GM19035 (cell line): ENCODE measurements around the gene PAX2.

Experiments used
- ATAC-seq: cut with Tn5 transposase; IDR thresholded peaks from one replicate; pipeline ENCODE4 v1.9.1; 2021; ENCODE audit not compliant: unreplicated experiment

The PAX2 gene

GRCh38 chr10:100723770-100724530 is 21.4 kb upstream of the PAX2 start:
- ATAC-seq = no peak

GRCh38 chr10:100724531-100725027 is 20.8 kb upstream of the PAX2 start:
- no peak for ATAC-seq

GRCh38 chr10:100725071-100725471 is 20.3 kb upstream of the PAX2 start:
- ATAC-seq = no peak

- no peak for ATAC-seq
Observed at GRCh38 chr10:100725869-100726426, 19.4 kb upstream of the PAX2 start.

- ATAC-seq = no peak
Observed at GRCh38 chr10:100727808-100728207, 17.6 kb upstream of the PAX2 start.

GRCh38 chr10:100728928-100729861 is 16.2 kb upstream of the PAX2 start:
- no peak for ATAC-seq

- ATAC-seq = no peak
Observed at GRCh38 chr10:100729862-100730724, 15.3 kb upstream of the PAX2 start.

- ATAC-seq = no peak
Observed at GRCh38 chr10:100730725-100731406, 14.5 kb upstream of the PAX2 start.

GRCh38 chr10:100731407-100732240 is 13.8 kb upstream of the PAX2 start:
- no peak for ATAC-seq

- ATAC-seq = no peak
Observed at GRCh38 chr10:100732241-100732596, 13.2 kb upstream of the PAX2 start.

GRCh38 chr10:100733329-100733728 is 12.1 kb upstream of the PAX2 start:
- no peak for ATAC-seq

- no peak for ATAC-seq
Observed at GRCh38 chr10:100734295-100735086, 10.9 kb upstream of the PAX2 start.

GRCh38 chr10:100735087-100735336 is 10.4 kb upstream of the PAX2 start:
- no peak for ATAC-seq

GRCh38 chr10:100735337-100736143 is 9.8 kb upstream of the PAX2 start:
- no peak for ATAC-seq

GRCh38 chr10:100736144-100736808 is 9.1 kb upstream of the PAX2 start:
- ATAC-seq = no peak

- ATAC-seq = no peak
Observed at GRCh38 chr10:100736809-100737354, 8.5 kb upstream of the PAX2 start.
